Trophoblast cell (in vitro differentiated cells and primary cell): Measurements from ENCODE around the gene RSPH3.

Experiments used
- DNase-seq, 2 donors: peaks; one replicate each; pipeline ENCODE4 v3.0.0-alpha.2; 2016
- H2AFZ ChIP-seq: 2 replicates; pipeline ENCODE4 v1.6.1; 2013; ENCODE audit warnings: low read length, moderate library complexity, mild to moderate bottlenecking; ENCODE audit not compliant: insufficient read depth, poor library complexity
- H2AK5ac ChIP-seq: 2 replicates; pipeline ENCODE4 v1.6.1; 2013; ENCODE audit warnings: mild to moderate bottlenecking, low read length
- H2BK120ac ChIP-seq: 2 replicates; pipeline ENCODE4 v1.6.1; 2013; ENCODE audit warnings: low read length, mild to moderate bottlenecking, moderate library complexity; ENCODE audit not compliant: insufficient read depth, poor library complexity
- H2BK12ac ChIP-seq: 2 replicates; pipeline ENCODE4 v1.6.1; 2013; ENCODE audit warnings: mild to moderate bottlenecking, low read length, moderate library complexity
- H2BK5ac ChIP-seq: 2 replicates; pipeline ENCODE4 v1.6.1; 2013; ENCODE audit warnings: low read length, low read depth, moderate library complexity, mild to moderate bottlenecking; ENCODE audit not compliant: poor library complexity
- H3K14ac ChIP-seq: 2 replicates; pipeline ENCODE4 v1.6.1; 2013; ENCODE audit warnings: mild to moderate bottlenecking, low read length
- H3K18ac ChIP-seq: 2 replicates; pipeline ENCODE4 v1.6.1; 2013; ENCODE audit warnings: mild to moderate bottlenecking, low read length
- H3K23ac ChIP-seq: 2 replicates; pipeline ENCODE4 v1.6.1; 2013; ENCODE audit warnings: low read length
- H3K27ac ChIP-seq: 2 replicates; pipeline ENCODE4 v1.5.1; 2013; ENCODE audit warnings: low read depth, mild to moderate bottlenecking, inconsistent platforms, low read length, moderate library complexity
- H3K27me3 ChIP-seq: 2 replicates; pipeline ENCODE4 v1.6.1; 2013; ENCODE audit warnings: inconsistent platforms, mild to moderate bottlenecking, low read length, moderate library complexity; ENCODE audit not compliant: insufficient read depth
- H3K36me3 ChIP-seq, 2 experiments: 1 replicate in 1 of 2; 2 replicates in 1 of 2; pipeline ENCODE4 v1.6.1; 2013; ENCODE audit warnings: low read length in 2 of 2, mild to moderate bottlenecking in 2 of 2, moderate library complexity in 1 of 2; ENCODE audit not compliant: insufficient read depth in 2 of 2, control insufficient read depth in 1 of 2
- H3K4ac ChIP-seq: 2 replicates; pipeline ENCODE4 v1.6.1; 2013; ENCODE audit warnings: low read depth, mild to moderate bottlenecking, low read length, moderate library complexity
- H3K4me1 ChIP-seq, 2 experiments: 1 replicate in 1 of 2; 2 replicates in 1 of 2; pipeline ENCODE4 v1.6.1; 2013; ENCODE audit warnings: low read length in 2 of 2, mild to moderate bottlenecking in 2 of 2, moderate library complexity in 1 of 2; ENCODE audit not compliant: insufficient read depth in 2 of 2, control insufficient read depth in 1 of 2
- H3K4me2 ChIP-seq: 2 replicates; pipeline ENCODE4 v1.6.1; 2013; ENCODE audit warnings: inconsistent platforms, mild to moderate bottlenecking, low read length, moderate library complexity
- H3K4me3 ChIP-seq: 2 replicates; pipeline ENCODE4 v1.5.1; 2013; ENCODE audit warnings: mild to moderate bottlenecking, low read depth, low read length, inconsistent platforms
- H3K79me1 ChIP-seq: one replicate; pipeline ENCODE4 v1.6.1; 2013; ENCODE audit warnings: low read length
- H3K79me2 ChIP-seq: 2 replicates; pipeline ENCODE4 v1.6.1; 2013; ENCODE audit warnings: low read length, mild to moderate bottlenecking; ENCODE audit not compliant: control insufficient read depth, insufficient read depth, poor library complexity
- H3K9ac ChIP-seq: 2 replicates; pipeline ENCODE4 v1.6.1; 2013; ENCODE audit warnings: mild to moderate bottlenecking, low read length
- H3K9me3 ChIP-seq: 2 replicates; pipeline ENCODE4 v1.6.1; 2013; ENCODE audit warnings: low read depth, mild to moderate bottlenecking, control low read depth, inconsistent platforms, low read length; ENCODE audit not compliant: insufficient read depth
- H4K12ac ChIP-seq: 2 replicates; pipeline ENCODE4 v1.6.1; 2013; ENCODE audit warnings: low read depth, mild to moderate bottlenecking, low read length, moderate library complexity
- H4K8ac ChIP-seq: 2 replicates; pipeline ENCODE4 v1.6.1; 2013; ENCODE audit warnings: low read depth, mild to moderate bottlenecking, low read length, moderate library complexity
- H4K91ac ChIP-seq: one replicate; pipeline ENCODE4 v1.6.1; 2013; ENCODE audit warnings: low read depth, mild to moderate bottlenecking, low read length, moderate library complexity
- WGBS: extraction: QIAGEN DNeasy Blood & Tissue Kit; methylation state at CpG from one replicate; pipeline ENCODE4 v1.1.7; 2013; ENCODE audit warnings: missing lambda C conversion rate; ENCODE audit not compliant: insufficient read length, insufficient coverage; ENCODE audit errors: extremely low coverage; 5-methylcytosine and 5-hydroxymethylcytosine counted together

The RSPH3 gene

GRCh38 chr6:158962371-158962770 is 37.6 kb downstream of the RSPH3 start:
- Histone ChIP-seq H2AFZ (no peak overlapping the region), H4K91ac (no peak overlapping the region), H2BK5ac (no peak overlapping the region), H3K27ac (no peak overlapping the region), H3K79me2 (no peaks in the 10 kb centered on the region), H2BK120ac (no peak overlapping the region), H4K12ac (no peak overlapping the region), H3K4me1 (no peaks in the 10 kb centered on the region), H3K18ac (no peak overlapping the region), H4K8ac (no peak overlapping the region), H3K4me2 (no peak overlapping the region), H3K4ac (no peak overlapping the region), H3K4me3 (no peak overlapping the region), H3K23ac (no peak overlapping the region), H3K36me3 (no peaks in the 10 kb centered on the region), H3K9ac (no peak overlapping the region), H3K14ac (no peak overlapping the region), H2AK5ac (no peak overlapping the region), H2BK12ac (no peak overlapping the region), H3K9me3 (no peaks in the 10 kb centered on the region), H3K27me3 (no peaks in the 10 kb centered on the region), H3K79me1 (no peaks in the 10 kb centered on the region)
- DNase-seq, result no peak
- no CpG with 5 or more reads among the region's 3 CpGs for WGBS

- WGBS, result no CpG with 5 or more reads among the region's 2 CpGs
- H2BK5ac ChIP-seq, result no peak overlapping the region
Measured at GRCh38 chr6:158960026-158960425, 40.0 kb downstream of the RSPH3 start.

GRCh38 chr6:158959552-158959951 is 40.5 kb downstream of the RSPH3 start:
- H3K79me2 ChIP-seq, result no peaks in the 10 kb centered on the region
- no peak overlapping the region for H4K91ac ChIP-seq
- no peak overlapping the region for H3K4ac ChIP-seq
- no peak overlapping the region for H3K27ac ChIP-seq
- peaks cover 3% of the 10 kb centered on the region for H3K9me3 ChIP-seq
- no peak overlapping the region for H3K4me2 ChIP-seq
- H3K14ac ChIP-seq, result no peak overlapping the region
- no peaks in the 10 kb centered on the region for H3K4me1 ChIP-seq
- H3K23ac ChIP-seq, result no peak overlapping the region
- no peak overlapping the region for H4K8ac ChIP-seq
- no peak overlapping the region for H2BK12ac ChIP-seq
- no peak overlapping the region for H3K4me3 ChIP-seq
- no peak overlapping the region for H4K12ac ChIP-seq
- no peak overlapping the region for H3K18ac ChIP-seq
- H2AK5ac ChIP-seq, result no peak overlapping the region
- no CpG with 5 or more reads among the region's 4 CpGs for WGBS
- no peak for DNase-seq
- no peaks in the 10 kb centered on the region for H3K27me3 ChIP-seq
- H2BK120ac ChIP-seq, result no peak overlapping the region
- no peak overlapping the region for H2BK5ac ChIP-seq
- H2AFZ ChIP-seq, result no peak overlapping the region
- H3K79me1 ChIP-seq, result no peaks in the 10 kb centered on the region
- H3K9ac ChIP-seq, result no peak overlapping the region
- no peaks in the 10 kb centered on the region for H3K36me3 ChIP-seq

More at GRCh38 chr6:158960026-158960425, 40.0 kb downstream of the RSPH3 start:
- Histone ChIP-seq H2AK5ac (no peak overlapping the region), H3K4me2 (no peak overlapping the region), H3K23ac (no peak overlapping the region), H2BK120ac (no peak overlapping the region), H2BK12ac (no peak overlapping the region), H3K9me3 (peaks cover 3% of the 10 kb centered on the region), H4K8ac (no peak overlapping the region), H3K27me3 (no peaks in the 10 kb centered on the region), H3K36me3 (no peaks in the 10 kb centered on the region), H3K18ac (no peak overlapping the region), H3K27ac (no peak overlapping the region), H3K79me1 (no peaks in the 10 kb centered on the region), H3K4me3 (no peak overlapping the region), H2AFZ (no peak overlapping the region), H3K4ac (no peak overlapping the region), H3K79me2 (no peaks in the 10 kb centered on the region), H4K91ac (no peak overlapping the region), H3K9ac (no peak overlapping the region), H4K12ac (no peak overlapping the region), H3K14ac (no peak overlapping the region), H3K4me1 (no peaks in the 10 kb centered on the region)
- no peak for DNase-seq

GRCh38 chr6:158958504-158959386 is 41.3 kb downstream of the RSPH3 start:
- H4K8ac ChIP-seq, result no peak overlapping the region
- no peaks in the 10 kb centered on the region for H3K79me1 ChIP-seq
- no peak overlapping the region for H3K9ac ChIP-seq
- no peaks in the 10 kb centered on the region for H3K4me1 ChIP-seq
- no peak overlapping the region for H3K4ac ChIP-seq
- no peaks in the 10 kb centered on the region for H3K79me2 ChIP-seq
- H3K4me2 ChIP-seq, result no peak overlapping the region
- H2AK5ac ChIP-seq, result no peak overlapping the region
- H2AFZ ChIP-seq, result no peak overlapping the region
- no peak overlapping the region for H3K18ac ChIP-seq
- H3K27me3 ChIP-seq, result no peaks in the 10 kb centered on the region
- no peak overlapping the region for H3K14ac ChIP-seq
- no peak overlapping the region for H3K4me3 ChIP-seq
- no peak overlapping the region for H2BK120ac ChIP-seq
- no peak overlapping the region for H4K12ac ChIP-seq
- H4K91ac ChIP-seq, result no peak overlapping the region
- no peak overlapping the region for H2BK5ac ChIP-seq
- peak; percentile 12 to 56 for DNase-seq
- H2BK12ac ChIP-seq, result no peak overlapping the region
- peaks cover 3% of the 10 kb centered on the region for H3K9me3 ChIP-seq
- no peaks in the 10 kb centered on the region for H3K36me3 ChIP-seq
- H3K23ac ChIP-seq, result no peak overlapping the region
- H3K27ac ChIP-seq, result no peak overlapping the region
- WGBS, result no CpG with 5 or more reads among the region's 7 CpGs
